Effector memory CD4-positive, alpha-beta T cell (primary cell): ENCODE data around the gene PDE4A.
"Not testable (repeated sequence)": the region's sequence is repeated elsewhere in the genome, so short reads cannot be mapped to it uniquely, and the experiment has no call there.

Source experiments
- DNase-seq, 3 donors: peaks; one replicate each; pipeline ENCODE4 v3.0.0-alpha.2; 2020
- H3K27ac ChIP-seq: 2 replicates; pipeline ENCODE4 v1.7.0; 2013; ENCODE audit warnings: mild to moderate bottlenecking, low read length, moderate library complexity; ENCODE audit not compliant: insufficient read depth, poor library complexity, severe bottlenecking
- H3K27me3 ChIP-seq: replicated peaks from 2 replicates; pipeline ENCODE4 v1.7.0; 2013; ENCODE audit warnings: mild to moderate bottlenecking, low read length; ENCODE audit not compliant: insufficient read depth, control insufficient read depth, poor library complexity, severe bottlenecking
- H3K36me3 ChIP-seq: 2 replicates; pipeline ENCODE4 v1.7.0; 2013; ENCODE audit warnings: mild to moderate bottlenecking, low read length, moderate library complexity; ENCODE audit not compliant: control insufficient read depth, insufficient read depth
- H3K4me1 ChIP-seq: 2 replicates; pipeline ENCODE4 v1.7.0; 2013; ENCODE audit warnings: low read length, mild to moderate bottlenecking; ENCODE audit not compliant: control insufficient read depth, insufficient read depth, poor library complexity, severe bottlenecking
- H3K4me3 ChIP-seq: 2 replicates; pipeline ENCODE4 v1.7.0; 2013; ENCODE audit warnings: low read length, low read depth, mild to moderate bottlenecking; ENCODE audit not compliant: insufficient read depth, poor library complexity, severe bottlenecking
- H3K9me3 ChIP-seq: 2 replicates; pipeline ENCODE4 v1.7.0; 2013; ENCODE audit warnings: mild to moderate bottlenecking, low read length, moderate library complexity; ENCODE audit not compliant: control insufficient read depth

The PDE4A gene

GRCh38 chr19:10389863-10390262 is 30.5 kb upstream of the PDE4A start:
- no peaks in the 10 kb centered on the region for H3K27me3 ChIP-seq
- no peaks in the 10 kb centered on the region for H3K9me3 ChIP-seq
- no peaks in the 10 kb centered on the region for H3K4me1 ChIP-seq
- H3K4me3 ChIP-seq: no peak overlapping the region
- H3K27ac ChIP-seq: no peak overlapping the region
- DNase-seq: no peak
- H3K36me3 ChIP-seq: peaks cover 33% of the 10 kb centered on the region

- H3K27me3 ChIP-seq: no peaks in the 10 kb centered on the region
- H3K36me3 ChIP-seq: peaks cover 41% of the 10 kb centered on the region
- no peak overlapping the region for H3K4me3 ChIP-seq
- peak; percentile 33 to 65 (median 46) for DNase-seq
- no peaks in the 10 kb centered on the region for H3K9me3 ChIP-seq
- H3K27ac ChIP-seq: peak overlapping the region; percentile 3
- no peaks in the 10 kb centered on the region for H3K4me1 ChIP-seq
These were observed 29.6 kb upstream of the PDE4A start for GRCh38 chr19:10390652-10391286.

- Histone ChIP-seq H3K9me3 (no peaks in the 10 kb centered on the region), H3K27ac (no peak overlapping the region), H3K4me3 (no peak overlapping the region), H3K27me3 (no peaks in the 10 kb centered on the region), H3K36me3 (peaks cover 45% of the 10 kb centered on the region), H3K4me1 (no peaks in the 10 kb centered on the region)
- no peak for DNase-seq
These were observed 28.2 kb upstream of the PDE4A start for GRCh38 chr19:10392120-10392519.

- H3K27me3 ChIP-seq: no peaks in the 10 kb centered on the region
- peaks cover 45% of the 10 kb centered on the region for H3K36me3 ChIP-seq
- no peak for DNase-seq
- H3K9me3 ChIP-seq: no peaks in the 10 kb centered on the region
- H3K27ac ChIP-seq: no peak overlapping the region
- H3K4me3 ChIP-seq: no peak overlapping the region
- no peaks in the 10 kb centered on the region for H3K4me1 ChIP-seq
These were observed 27.2 kb upstream of the PDE4A start for GRCh38 chr19:10393137-10393536.

DNA sequence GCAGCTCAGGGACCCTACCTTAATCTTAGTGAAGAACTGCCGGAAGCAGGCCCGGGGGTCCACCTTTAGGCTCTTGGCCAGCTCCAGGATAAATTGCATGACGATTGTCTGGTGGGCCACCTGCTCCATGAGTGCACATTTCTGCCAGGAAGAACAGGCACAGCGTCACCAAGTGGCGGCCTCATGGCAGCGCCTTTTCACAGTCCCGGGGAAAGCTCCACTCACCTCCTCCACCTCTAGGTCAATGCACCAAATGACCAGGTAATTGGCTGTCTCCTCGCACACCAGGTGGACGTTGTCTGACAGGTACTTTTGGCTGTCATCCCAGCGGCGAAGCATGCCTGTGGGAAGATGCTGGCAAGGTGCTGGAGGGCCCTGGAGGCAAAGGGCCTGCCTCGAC is 25.3 kb upstream of the PDE4A start:
- Histone ChIP-seq H3K4me3 (no peak overlapping the region), H3K27me3 (no peaks in the 10 kb centered on the region), H3K27ac (no peak overlapping the region), H3K9me3 (no peaks in the 10 kb centered on the region), H3K36me3 (peaks cover 45% of the 10 kb centered on the region), H3K4me1 (no peaks in the 10 kb centered on the region)
- no peak for DNase-seq

DNA sequence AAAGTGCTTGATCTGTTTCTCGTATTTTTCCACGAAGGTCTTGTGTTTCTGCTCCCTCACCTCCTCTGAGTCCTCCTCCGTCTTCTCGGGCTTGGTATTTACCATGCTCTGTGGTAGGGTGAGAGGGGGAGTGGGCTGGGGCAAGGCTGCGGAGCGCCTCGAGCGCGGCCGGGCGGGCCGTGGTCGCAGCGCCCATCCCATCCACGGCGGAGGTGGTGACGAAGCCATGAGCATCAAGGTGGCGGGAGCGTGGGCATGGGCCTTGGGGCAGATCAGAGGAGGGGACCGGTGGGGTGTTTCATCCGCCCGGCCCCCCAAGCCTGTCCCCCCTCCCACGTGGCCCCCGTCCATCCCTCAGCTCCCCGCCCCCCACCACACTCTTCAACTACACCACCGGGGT is 24.9 kb upstream of the PDE4A start:
- H3K4me3 ChIP-seq: no peak overlapping the region
- no peaks in the 10 kb centered on the region for H3K4me1 ChIP-seq
- H3K36me3 ChIP-seq: peaks cover 45% of the 10 kb centered on the region
- H3K9me3 ChIP-seq: no peaks in the 10 kb centered on the region
- DNase-seq: no peak
- H3K27me3 ChIP-seq: no peaks in the 10 kb centered on the region
- H3K27ac ChIP-seq: no peak overlapping the region

DNA sequence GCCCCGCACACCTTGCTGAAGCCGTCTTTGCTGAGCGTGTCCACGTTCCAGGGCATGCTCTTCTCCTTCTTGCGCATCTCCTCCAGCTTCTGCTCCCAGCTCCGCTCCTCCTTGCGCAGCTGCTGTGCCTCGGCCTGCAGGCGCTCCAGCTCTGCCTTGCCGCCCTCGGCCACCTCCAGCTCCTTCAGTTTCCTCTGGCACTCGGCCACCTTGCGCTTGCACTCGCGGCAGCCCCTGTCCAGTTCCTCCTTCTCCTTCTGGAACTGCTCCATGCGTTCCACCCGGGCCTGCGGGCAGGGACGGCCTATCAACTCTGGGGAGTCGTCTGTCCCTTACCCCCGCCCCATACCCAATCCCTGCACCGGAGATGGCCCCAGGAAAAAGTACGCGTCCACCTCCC is 24.4 kb upstream of the PDE4A start:
- Histone ChIP-seq H3K27me3 (no peaks in the 10 kb centered on the region), H3K9me3 (no peaks in the 10 kb centered on the region), H3K4me3 (no peak overlapping the region), H3K36me3 (peaks cover 41% of the 10 kb centered on the region), H3K4me1 (peaks cover 2% of the 10 kb centered on the region), H3K27ac (no peak overlapping the region)
- no peak for DNase-seq

DNA sequence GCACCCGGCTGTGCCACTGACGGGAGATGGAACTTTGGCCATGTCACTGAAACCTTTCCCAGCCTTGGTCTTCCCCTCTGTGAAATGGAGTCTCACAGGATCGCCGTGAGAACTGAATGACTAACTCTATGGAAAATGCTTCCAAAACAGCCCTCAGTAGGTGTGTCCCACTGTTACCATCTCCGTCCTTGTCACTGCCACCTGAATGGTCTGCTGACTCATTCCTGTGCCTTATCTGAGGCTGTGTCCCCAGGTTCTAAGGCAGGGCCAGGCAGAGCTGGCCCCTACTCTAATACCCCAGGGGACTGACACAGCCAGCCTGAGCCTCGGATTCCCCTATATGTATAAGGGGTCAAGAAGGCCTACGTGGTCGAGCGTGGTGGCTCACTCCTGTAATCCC is 21.5 kb upstream of the PDE4A start:
- Histone ChIP-seq H3K4me1 (peaks cover 26% of the 10 kb centered on the region), H3K9me3 (no peaks in the 10 kb centered on the region), H3K4me3 (no peak overlapping the region), H3K36me3 (peaks cover 16% of the 10 kb centered on the region), H3K27ac (no peak overlapping the region), H3K27me3 (no peaks in the 10 kb centered on the region)
- DNase-seq: no peak

- not testable (repeated sequence) for H3K9me3 ChIP-seq, H3K27ac ChIP-seq, H3K4me3 ChIP-seq, DNase-seq, H3K27me3 ChIP-seq
- peaks cover 14% of the 10 kb centered on the region for H3K36me3 ChIP-seq
- H3K4me1 ChIP-seq: peaks cover 30% of the 10 kb centered on the region
These were observed 21.0 kb upstream of the PDE4A start for GRCh38 chr19:10399340-10399739.

GRCh38 chr19:10399878-10400277 is 20.5 kb upstream of the PDE4A start:
- H3K27me3 ChIP-seq: no peaks in the 10 kb centered on the region
- H3K4me3 ChIP-seq: no peak overlapping the region
- H3K36me3 ChIP-seq: peaks cover 11% of the 10 kb centered on the region
- H3K9me3 ChIP-seq: no peaks in the 10 kb centered on the region
- peaks cover 35% of the 10 kb centered on the region for H3K4me1 ChIP-seq
- DNase-seq: no peak
- H3K27ac ChIP-seq: no peak overlapping the region
